Endothelial cell of umbilical vein (primary cell): Measurements from ENCODE around the gene FAM50B. TPM values are rescaled to one million over a fixed set of nuclear protein-coding genes. Genes with fewer than 3 reads are reported as not detected.

Experiments used
- BruUV-seq: library from RNA; stranded (reverse); fragments of 400-500 nt; replicated peaks from 2 replicates; lab custom pipeline; 2021; lab: Mats Ljungman, UMichigan
- CTCF ChIA-PET: fragments of 300-600, 350-600 bp; sonication (Branson Sonifier 250); formaldehyde crosslinking; loops from one replicate; lab custom pipeline; 2021; ENCODE audit warnings: antibody characterized with exemption, inconsistent platforms; lab: Charles Lee
- POLR2A ChIA-PET: fragments of 300-600, 350-600 bp; sonication (Branson Sonifier 250); formaldehyde crosslinking; loops from one replicate; lab custom pipeline; 2021; ENCODE audit warnings: antibody characterized with exemption, inconsistent platforms; lab: Charles Lee
- DNase-seq: peaks from one replicate; pipeline ENCODE4 v3.0.0-alpha.2; 2011; ENCODE audit warnings: low read depth, low spot score
- FAIRE-seq: peaks from 2 replicates; lab custom pipeline; 2011; peaks lifted over from hg19 to GRCh38; lab: Jason Lieb, UNC
- H2AFZ ChIP-seq: 2 replicates; pipeline ENCODE4 v1.6.0; 2012; ENCODE audit warnings: low read depth, low read length, control low read depth, inconsistent platforms
- H3K27ac ChIP-seq: 2 replicates; pipeline ENCODE4 v1.5.1; 2011; ENCODE audit warnings: low read depth, mild to moderate bottlenecking, control low read depth, low read length, moderate library complexity; ENCODE audit not compliant: insufficient read depth
- H3K27me3 ChIP-seq, 2 experiments: 2 replicates each; pipeline versions ENCODE4 v1.6.0 to v1.6.1; 2011; ENCODE audit warnings: low read length in 2 of 2, mixed read lengths in 1 of 2; ENCODE audit not compliant: control insufficient read depth in 2 of 2, insufficient read depth in 2 of 2
- H3K36me3 ChIP-seq, 2 experiments: 2 replicates in 1 of 2; 3 replicates in 1 of 2; pipeline ENCODE4 v1.5.1; 2011; ENCODE audit warnings: low read length in 2 of 2, mild to moderate bottlenecking in 1 of 2, moderate library complexity in 1 of 2; ENCODE audit not compliant: control insufficient read depth in 2 of 2, insufficient read depth in 2 of 2; ENCODE audit errors: extremely low read depth in 1 of 2
- H3K4me1 ChIP-seq: 3 replicates; pipeline ENCODE4 v1.5.1; 2011; ENCODE audit warnings: mild to moderate bottlenecking, low read length; ENCODE audit not compliant: control insufficient read depth, insufficient read depth; ENCODE audit errors: extremely low read depth
- H3K4me2 ChIP-seq: 2 replicates; pipeline ENCODE4 v1.6.1; 2011; ENCODE audit warnings: low read length, control low read depth, mixed read lengths; ENCODE audit not compliant: insufficient read depth
- H3K4me3 ChIP-seq, 3 experiments: fragments of 200-600 bp in 1 of 3; sonication (generic), shearing (Covaris generic) in 1 of 3; replicated peaks in 1 of 3; 2 replicates each; pipeline ENCODE4 v1.5.1; 2011 to 2016; ENCODE audit warnings: control low read depth in 3 of 3, low read length in 3 of 3, mild to moderate bottlenecking in 2 of 3, inconsistent platforms in 1 of 3, low read depth in 1 of 3, moderate library complexity in 1 of 3; ENCODE audit not compliant: insufficient read depth in 1 of 3
- H3K79me2 ChIP-seq: 2 replicates; pipeline ENCODE4 v1.6.0; 2012; ENCODE audit warnings: low read length, inconsistent platforms; ENCODE audit not compliant: control insufficient read depth, insufficient read depth
- H3K9ac ChIP-seq: replicated peaks from 2 replicates; pipeline ENCODE3; 2011; ENCODE audit warnings: low read length, control low read depth; ENCODE audit not compliant: insufficient read depth; ENCODE audit errors: extremely low read depth
- H3K9me1 ChIP-seq: replicated peaks from 3 replicates; pipeline ENCODE4 v1.6.0; 2011; ENCODE audit warnings: mild to moderate bottlenecking, low read length; ENCODE audit not compliant: control insufficient read depth, insufficient read depth; ENCODE audit errors: extremely low read depth
- H3K9me3 ChIP-seq: replicated peaks from 2 replicates; pipeline ENCODE4 v1.5.1; 2012; ENCODE audit warnings: low read length, inconsistent platforms; ENCODE audit not compliant: control insufficient read depth, insufficient read depth
- H4K20me1 ChIP-seq: replicated peaks from 2 replicates; pipeline ENCODE3; 2011; ENCODE audit warnings: mild to moderate bottlenecking, low read length; ENCODE audit not compliant: control insufficient read depth, insufficient read depth; ENCODE audit errors: extremely low read depth
- EZH2 ChIP-seq: IDR thresholded peaks from 2 replicates; pipeline ENCODE4 v1.6.1; 2012; ENCODE audit warnings: borderline replicate concordance, low read depth, mild to moderate bottlenecking, moderate library complexity, low read length, inconsistent platforms; ENCODE audit not compliant: severe bottlenecking
- FOS ChIP-seq: IDR thresholded peaks from 2 replicates; pipeline ENCODE4 v1.6.1; 2011; ENCODE audit warnings: mild to moderate bottlenecking, low read length, moderate library complexity, borderline replicate concordance; ENCODE audit not compliant: insufficient read depth
- GATA2 ChIP-seq: IDR thresholded peaks from 2 replicates; pipeline ENCODE4 v1.7.0; 2011; ENCODE audit warnings: low read depth, mild to moderate bottlenecking, moderate library complexity, mixed read lengths, low read length; ENCODE audit not compliant: insufficient read length, insufficient read depth
- JUN ChIP-seq: IDR thresholded peaks from 2 replicates; pipeline ENCODE4 v1.6.1; 2011; ENCODE audit warnings: borderline replicate concordance, low read depth; ENCODE audit not compliant: insufficient read length, insufficient read depth
- MAX ChIP-seq: IDR thresholded peaks from 2 replicates; pipeline ENCODE4 v1.6.1; 2011; ENCODE audit not compliant: insufficient read depth, insufficient read length
- MYC ChIP-seq: IDR thresholded peaks from one replicate; pipeline ENCODE4 v1.6.1; 2011; ENCODE audit warnings: mild to moderate bottlenecking, low read depth, low read length
- POLR2A ChIP-seq: IDR thresholded peaks from 2 replicates; pipeline ENCODE4 v1.6.1; 2012; ENCODE audit warnings: low read depth, mild to moderate bottlenecking, control low read depth, low read length
- POLR2AphosphoS5 ChIP-seq: IDR thresholded peaks from 2 replicates; pipeline ENCODE4 v1.6.1; 2012; ENCODE audit warnings: low read depth, mild to moderate bottlenecking, control low read depth, low read length, moderate library complexity; ENCODE audit not compliant: insufficient read depth
- dilution Hi-C: fragments of 300-500 bp; cut with MboI; formaldehyde crosslinking; loops from one replicate; pipeline ENCODE4 v1.15.0; 2019; ENCODE audit warnings: low sequenced_read_pairs; ENCODE audit not compliant: extremely low pct_ligation_motif_present
- intact Hi-C: fragments of 100-400 bp; cut with micrococcal nuclease; formaldehyde crosslinking; loops from one replicate; pipeline ENCODE4 v1.10.0; 2022
- polyA plus RNA-seq, 4 experiments: library from polyadenylated mRNA; depleted of rRNA in 3 of 4; stranded (reverse) in 3 of 4; unstranded in 1 of 4; fragments of >200 nt; gene quantifications; 2 replicates each; pipeline versions ENCODE4 v1.2.1 to v1.2.3, GENCODE V29; 2011 to 2012; ENCODE audit warnings: missing spikeins in 1 of 4
- total RNA-seq: library from RNA; stranded (reverse); gene quantifications from 2 replicates; pipeline ENCODE4 v1.2.3, GENCODE V29; 2021
- TF ChIP-seq, protein P1 (sequence below), 2 donors: IDR thresholded peaks; 1 replicate in 1 of 2; 2 replicates in 1 of 2; pipeline ENCODE4 v1.5.1; 2011; ENCODE audit warnings: low read length in 2 of 2, mild to moderate bottlenecking in 2 of 2, moderate library complexity in 2 of 2, control low read depth in 1 of 2, inconsistent platforms in 1 of 2, low read depth in 1 of 2; ENCODE audit not compliant: insufficient read depth in 1 of 2; ENCODE audit errors: extremely low read depth in 1 of 2

Gene FAM50B
- total and polyA plus RNA-seq, 2 donors (not counting 3 experiments of a cell fraction or from before 2014, with no cell fraction given) = 10.0 to 14.1 TPM

- ChIA-PET POLR2A (no interaction called here), CTCF (interaction anchor here (0.7 to 2.0 kb wide), 5 partner anchors 11 to 560 kb away, joined by 3 to 9 read pairs (median 5); partner anchors contain the start of gene FAM50B)
- no peak overlapping the region for H3K27ac ChIP-seq
- no peaks in the 10 kb centered on the region for H4K20me1 ChIP-seq
- no peak overlapping the region for H3K9ac ChIP-seq
- H2AFZ ChIP-seq = no peak overlapping the region
- H3K4me1 ChIP-seq = peaks cover 17% of the 10 kb centered on the region
- FAIRE-seq (no peak), DNase-seq (no peak)
- no peaks in the 10 kb centered on the region for H3K27me3 ChIP-seq
- no peaks in the 10 kb centered on the region for H3K9me3 ChIP-seq
- H3K79me2 ChIP-seq = no peaks in the 10 kb centered on the region
- dilution Hi-C loops = no loop called here
- no peak overlapping the region for H3K4me2 ChIP-seq
- H3K4me3 ChIP-seq = no peak overlapping the region
- intact Hi-C loops = no loop called here
- no TSS peak for BruUV-seq
- H3K9me1 ChIP-seq = no peaks in the 10 kb centered on the region
- H3K36me3 ChIP-seq = no peaks in the 10 kb centered on the region
- TF ChIP-seq POLR2A (no peak), EZH2 (no peak), GATA2 (no peak), MAX (no peak), MYC (no peak), POLR2AphosphoS5 (no peak), FOS (no peak), JUN (no peak)
- TF ChIP-seq, protein P1, sequence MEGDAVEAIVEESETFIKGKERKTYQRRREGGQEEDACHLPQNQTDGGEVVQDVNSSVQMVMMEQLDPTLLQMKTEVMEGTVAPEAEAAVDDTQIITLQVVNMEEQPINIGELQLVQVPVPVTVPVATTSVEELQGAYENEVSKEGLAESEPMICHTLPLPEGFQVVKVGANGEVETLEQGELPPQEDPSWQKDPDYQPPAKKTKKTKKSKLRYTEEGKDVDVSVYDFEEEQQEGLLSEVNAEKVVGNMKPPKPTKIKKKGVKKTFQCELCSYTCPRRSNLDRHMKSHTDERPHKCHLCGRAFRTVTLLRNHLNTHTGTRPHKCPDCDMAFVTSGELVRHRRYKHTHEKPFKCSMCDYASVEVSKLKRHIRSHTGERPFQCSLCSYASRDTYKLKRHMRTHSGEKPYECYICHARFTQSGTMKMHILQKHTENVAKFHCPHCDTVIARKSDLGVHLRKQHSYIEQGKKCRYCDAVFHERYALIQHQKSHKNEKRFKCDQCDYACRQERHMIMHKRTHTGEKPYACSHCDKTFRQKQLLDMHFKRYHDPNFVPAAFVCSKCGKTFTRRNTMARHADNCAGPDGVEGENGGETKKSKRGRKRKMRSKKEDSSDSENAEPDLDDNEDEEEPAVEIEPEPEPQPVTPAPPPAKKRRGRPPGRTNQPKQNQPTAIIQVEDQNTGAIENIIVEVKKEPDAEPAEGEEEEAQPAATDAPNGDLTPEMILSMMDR (IDR thresholded peaks at IDR 0.05; ENCODE audit: extremely low read depth in 1 of 2, insufficient read depth in 1 of 2, low read depth in 1 of 2, low read length in 2 of 2) = no peak
Observed at GRCh38 chr6:3819161-3820110, 29.7 kb upstream of the FAM50B start.
